ENCODE results near the gene COQ8B.
"Not testable (repeated sequence)": the region's sequence is repeated elsewhere in the genome, so short reads cannot be mapped to it uniquely, and the experiment has no call there.

Gene COQ8B

DNA sequence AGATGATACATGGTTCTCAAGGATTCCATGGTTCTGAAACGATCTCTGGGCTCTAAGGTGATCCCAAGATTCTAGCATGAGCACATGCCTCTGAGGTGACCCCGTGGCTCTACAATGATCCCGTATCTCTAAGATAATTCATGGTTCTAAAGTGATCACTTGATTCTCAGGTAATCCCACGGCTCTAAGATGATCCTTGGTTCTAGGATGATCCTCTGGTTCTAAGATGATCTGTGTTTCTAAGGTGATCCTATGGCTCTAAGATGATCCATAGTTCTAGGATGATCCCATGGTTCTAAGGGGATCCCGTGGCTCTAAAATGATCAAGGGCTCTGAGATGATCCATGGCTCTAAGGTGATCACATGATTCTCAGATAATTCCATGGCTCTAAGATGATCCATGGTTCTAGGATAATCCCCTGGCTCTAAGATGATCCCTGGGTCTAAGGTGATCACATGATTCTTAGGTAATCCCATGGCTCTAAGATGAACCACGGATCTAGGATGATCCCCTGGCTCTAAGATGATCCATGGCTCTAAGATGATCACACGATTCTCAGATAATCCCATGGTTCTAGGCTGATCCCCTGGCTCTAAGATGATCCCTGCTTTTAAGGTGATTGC, 47.6 kb downstream of the COQ8B start:
- no peak for DNase-seq (ENCODE audit: low read depth in 2 of 2)

DNA sequence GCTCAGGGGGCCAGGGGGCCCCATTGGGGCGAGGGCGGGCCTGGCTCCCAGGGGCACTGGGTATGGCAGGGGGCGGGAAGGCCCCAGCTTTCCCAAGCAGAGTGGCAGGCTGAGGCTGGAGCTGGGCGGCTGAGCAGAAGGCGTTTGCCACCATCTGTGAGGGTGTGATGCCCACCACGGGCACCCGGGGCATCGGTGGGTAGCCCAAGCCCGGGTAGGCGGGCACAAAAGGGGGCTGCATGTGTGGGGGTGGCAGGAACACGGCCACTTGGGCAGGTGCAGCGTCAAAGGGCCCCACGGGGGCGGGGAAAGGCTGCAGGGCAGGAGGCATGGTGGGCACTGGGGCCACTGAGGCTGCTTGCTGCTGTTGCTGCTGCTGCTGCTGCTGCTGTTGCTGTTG, 49.1 kb downstream of the COQ8B start:
- DNase-seq (ENCODE audit: low read depth in 2 of 2), result no peak

DNA sequence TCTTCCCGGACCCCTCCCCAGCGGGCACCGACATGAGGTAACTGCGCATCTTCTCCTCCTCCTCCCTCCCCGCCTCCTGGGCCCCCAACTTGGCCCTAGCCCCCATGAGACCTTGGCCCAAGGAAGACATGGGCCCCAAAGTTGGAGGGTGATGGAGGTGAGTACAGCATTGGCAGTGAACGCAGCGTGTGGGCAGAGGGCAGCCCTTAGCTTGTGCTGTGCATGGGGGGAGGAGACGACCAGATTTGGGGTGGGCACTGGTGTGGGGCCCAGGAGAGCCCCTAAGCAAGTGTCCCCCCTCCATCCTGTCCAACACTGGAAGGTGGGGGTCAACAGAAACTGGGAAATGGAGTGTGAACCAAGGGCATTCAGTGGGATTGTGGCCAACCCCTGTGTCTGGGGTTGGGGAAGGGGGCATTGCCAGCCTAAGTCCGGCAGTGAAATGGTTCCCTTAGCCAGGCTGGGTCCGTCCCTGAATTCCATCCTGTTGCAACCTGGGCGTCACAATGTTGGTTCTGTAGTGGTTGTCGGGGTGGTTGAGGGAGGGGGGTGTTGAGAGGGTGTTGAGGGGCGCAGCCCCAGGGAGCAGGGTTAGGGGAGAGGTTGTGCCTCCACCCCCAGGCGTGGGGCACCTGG, 49.8 kb downstream of the COQ8B start:
- no peak for DNase-seq (ENCODE audit: low read depth in 2 of 2)

DNA sequence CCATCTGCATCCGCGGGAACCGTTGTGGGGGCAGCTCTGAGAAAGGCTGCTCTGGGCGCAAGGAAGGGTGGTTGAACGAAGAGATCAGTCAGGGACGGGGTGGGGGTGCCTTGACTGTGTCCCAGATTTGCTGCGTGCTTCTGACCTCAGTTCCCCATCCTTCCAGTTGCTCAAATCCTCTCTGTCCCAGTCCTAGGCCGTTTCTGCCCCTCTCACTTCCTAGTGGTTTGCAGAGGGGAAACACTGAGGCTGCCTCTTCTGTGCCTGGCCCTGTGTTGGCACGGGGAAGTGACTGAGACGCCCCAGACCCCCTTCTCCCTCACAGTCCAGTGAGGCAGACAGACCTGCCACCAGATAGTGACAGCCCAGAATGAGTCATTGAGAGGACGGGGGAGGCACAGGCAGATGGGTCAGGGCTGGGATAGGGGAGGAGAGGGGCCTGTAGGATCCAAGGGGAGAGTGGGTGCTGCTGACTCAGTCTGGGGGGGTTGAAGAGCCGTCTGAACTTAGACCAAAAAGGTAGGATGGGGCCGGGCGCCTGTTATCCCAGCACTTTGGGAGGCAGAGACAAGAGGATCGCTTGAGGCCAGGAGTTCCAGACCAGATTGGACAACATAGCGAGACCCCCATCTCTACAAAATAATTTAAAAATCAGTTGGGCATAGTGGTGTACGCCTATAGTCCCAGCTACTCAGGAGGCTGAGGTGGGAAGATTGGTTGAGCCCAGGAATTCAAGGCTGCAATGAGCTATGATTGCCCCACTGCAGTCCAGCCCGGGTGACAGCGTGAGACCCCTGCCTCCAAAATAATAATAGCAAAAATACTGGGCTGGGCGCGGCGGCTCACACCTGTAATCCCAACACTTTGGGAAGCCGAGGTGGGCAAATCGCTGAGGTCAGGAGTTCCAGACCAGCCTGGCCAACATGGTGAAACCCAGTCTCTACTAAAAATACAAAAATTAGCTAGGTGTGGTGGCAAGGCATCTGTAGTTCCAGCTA, 52.7 kb downstream of the COQ8B start:
- no peak for DNase-seq (ENCODE audit: low read depth in 2 of 2)

DNA sequence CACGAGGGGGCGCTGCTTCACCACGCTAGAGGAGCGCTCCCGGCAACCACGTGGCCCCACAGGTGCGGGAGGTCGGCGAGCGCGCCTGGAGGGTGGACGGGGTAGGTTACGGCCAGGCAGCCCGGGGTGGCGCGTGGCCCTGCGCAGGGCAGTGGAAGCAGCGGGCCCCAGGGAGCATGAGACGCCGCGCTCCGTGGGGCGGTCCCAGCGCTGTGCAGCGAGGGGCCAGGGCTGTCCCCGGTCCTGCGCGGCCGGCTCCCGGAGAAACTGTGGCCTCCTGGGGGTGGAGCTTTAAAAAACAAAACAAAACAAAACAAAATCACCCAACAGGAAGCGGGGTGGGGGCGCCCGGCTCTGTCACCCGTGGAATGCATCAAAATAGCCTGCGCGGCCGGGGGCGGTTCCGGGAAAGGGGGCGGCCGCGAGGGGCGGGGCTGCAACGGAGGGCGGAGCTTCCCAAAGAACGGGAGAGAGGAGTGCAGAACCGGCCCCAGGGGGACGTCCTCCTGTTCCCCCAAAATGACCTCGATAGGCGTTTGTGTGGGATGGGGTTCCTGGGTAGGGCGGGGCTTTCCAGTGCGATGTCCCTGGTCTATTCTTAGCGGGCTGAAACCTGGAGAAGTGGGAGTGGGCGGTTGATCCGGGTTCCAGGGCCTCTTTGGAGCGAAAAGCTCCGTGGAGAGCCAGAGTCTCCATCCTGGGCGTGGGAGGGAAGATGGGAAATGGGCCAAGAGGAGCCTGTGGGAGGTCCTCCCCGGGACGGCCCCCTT, 53.6 kb downstream of the COQ8B start:
- peak; percentile 81 to 90 for DNase-seq (ENCODE audit: low read depth in 2 of 2)

DNA sequence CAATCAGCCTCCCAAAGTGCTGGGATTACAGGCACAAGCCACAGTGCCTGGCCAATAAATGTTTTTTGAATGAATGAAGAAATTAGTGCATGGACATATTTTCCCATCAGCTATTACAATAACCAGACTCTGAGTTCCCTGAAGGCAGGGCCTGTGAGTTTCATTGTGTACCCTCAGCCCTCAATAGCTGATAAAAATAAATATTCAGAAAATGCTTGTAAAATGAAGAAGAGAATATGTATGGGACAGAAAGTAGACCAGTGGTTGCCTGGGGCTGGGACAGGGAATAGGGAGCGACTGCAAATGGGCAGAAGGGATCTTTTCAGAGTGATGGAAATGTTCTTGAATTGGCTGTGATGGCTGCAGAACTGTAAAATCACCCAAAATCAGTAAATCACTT, 55.1 kb downstream of the COQ8B start:
- no peak for DNase-seq (ENCODE audit: low read depth in 2 of 2)

DNA sequence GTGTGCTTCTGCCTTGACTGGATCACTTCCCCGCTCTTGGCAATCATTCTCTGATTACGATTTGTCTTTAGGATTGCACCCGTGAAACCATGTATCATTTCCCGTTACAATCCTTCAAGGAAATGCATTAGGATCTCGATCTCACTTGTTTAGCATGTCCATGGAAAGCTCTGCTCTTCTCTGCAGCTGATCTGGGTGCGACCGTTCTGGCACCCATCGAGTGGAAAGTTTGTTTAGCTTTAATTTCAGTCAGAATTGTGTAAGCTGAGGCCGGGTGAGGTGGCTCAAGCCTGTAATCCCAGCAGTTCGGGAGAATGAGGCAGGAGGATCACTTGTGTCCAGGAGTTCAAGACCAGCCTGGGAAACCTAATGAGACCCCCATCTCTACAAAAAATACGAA, 57.1 kb downstream of the COQ8B start:
- DNase-seq (ENCODE audit: low read depth in 2 of 2), result no peak

DNA sequence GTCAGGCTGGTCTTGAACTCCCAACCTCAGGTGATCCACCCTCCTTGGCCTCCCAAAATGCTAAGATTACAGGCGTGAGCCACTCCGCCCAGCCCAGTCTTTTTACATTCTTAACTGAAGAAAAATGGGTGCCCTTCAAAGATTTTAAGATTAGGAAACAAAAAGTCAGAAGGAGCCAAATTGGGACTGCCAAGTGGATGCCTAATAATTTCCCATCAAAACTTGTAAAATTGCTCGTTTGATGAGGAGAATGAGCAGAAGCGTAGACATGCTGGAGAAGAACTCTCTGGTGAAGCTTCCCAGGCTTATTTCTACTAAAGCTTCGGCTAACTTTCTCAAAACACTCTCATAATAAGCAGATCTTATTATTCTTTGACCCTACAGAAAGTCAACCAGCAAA, 57.6 kb downstream of the COQ8B start:
- DNase-seq (ENCODE audit: low read depth in 2 of 2), result no peak

DNA sequence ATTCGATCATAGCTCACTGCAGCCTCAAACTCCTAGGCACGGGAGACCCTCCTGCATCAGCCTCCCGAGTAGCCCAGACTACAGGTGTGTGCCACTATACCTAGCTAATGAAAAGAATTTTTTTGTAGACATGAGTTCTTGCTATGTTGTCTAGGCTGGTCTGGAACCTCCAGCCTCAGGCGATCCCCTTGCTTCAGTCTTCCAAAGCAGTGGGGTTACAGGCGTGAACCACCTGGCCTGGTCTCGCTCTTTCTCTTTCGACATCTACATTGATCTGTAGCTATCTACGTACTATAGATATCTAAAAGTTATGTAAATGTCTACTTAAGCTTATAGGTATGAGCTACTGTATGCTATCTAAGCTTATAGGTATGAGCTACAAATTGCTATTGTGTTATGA, 58.7 kb downstream of the COQ8B start:
- DNase-seq (ENCODE audit: low read depth in 2 of 2), result no peak

DNA sequence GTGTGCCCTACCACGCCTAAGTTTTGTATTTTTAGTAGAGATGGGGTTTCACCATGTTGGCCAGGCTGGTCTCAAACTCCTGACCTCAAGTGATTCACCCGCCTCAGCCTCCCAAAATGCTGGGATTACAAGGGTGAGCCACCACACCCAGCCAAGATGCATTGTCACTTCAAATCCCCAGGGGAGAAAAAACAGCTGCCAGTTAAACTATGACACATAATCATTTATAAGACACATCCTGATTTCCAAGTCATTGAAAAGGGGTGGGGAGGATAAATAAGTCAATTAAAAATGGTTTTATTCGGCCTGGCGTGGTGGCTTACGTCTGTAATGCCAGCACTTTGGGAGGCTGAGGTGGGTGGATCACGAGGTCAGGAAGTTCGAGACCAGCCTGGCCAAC, 61.0 kb downstream of the COQ8B start:
- not testable (repeated sequence) for DNase-seq (ENCODE audit: low read depth in 2 of 2)

DNA sequence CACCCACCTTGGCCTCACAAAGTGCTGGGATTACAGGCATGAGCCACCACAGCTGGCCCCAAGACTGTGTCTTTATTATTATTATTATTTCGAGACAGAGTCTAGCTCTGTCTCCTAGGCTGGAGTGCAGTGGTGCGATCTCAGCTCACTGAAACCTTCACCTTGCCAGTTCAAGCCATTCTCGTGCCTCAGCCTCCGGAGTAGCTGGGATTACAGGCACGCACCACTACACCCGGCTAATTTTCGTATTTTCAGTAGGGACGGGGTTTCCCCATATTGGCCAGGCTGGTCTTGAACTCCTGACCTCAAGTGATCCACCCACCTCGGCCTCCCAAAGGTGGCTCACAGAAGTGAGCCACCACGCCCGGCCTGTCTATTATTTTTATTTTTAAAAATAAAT, 64.4 kb downstream of the COQ8B start:
- DNase-seq (ENCODE audit: low read depth in 2 of 2), result not testable (repeated sequence)

DNA sequence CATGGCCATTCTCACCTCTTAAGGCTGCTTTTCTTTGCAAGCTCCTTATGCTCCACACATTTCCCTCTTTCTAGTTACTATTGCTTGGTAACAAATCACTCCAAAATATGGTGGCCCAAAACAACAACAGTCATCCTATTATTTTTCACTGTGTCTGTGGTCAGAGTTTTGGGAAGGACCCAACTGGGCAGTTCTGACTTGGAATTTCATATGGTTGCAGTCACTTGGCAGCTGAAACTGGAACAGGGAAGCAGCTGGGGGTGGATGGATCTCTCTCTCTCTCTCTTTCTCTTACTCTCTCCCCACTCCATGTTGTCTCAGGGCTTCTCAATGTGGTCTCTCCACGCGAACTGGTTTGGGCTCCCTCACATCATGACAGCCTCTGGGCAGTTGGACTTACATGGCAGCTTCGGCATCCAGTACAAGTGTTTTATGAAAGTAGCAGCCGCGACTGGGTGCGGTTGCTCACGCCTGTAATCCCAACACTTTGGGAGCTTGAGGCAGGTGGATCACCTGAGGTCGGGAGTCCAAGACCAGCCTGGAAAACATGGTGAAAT, 65.9 kb downstream of the COQ8B start:
- no peak for DNase-seq (ENCODE audit: low read depth in 2 of 2)

DNA sequence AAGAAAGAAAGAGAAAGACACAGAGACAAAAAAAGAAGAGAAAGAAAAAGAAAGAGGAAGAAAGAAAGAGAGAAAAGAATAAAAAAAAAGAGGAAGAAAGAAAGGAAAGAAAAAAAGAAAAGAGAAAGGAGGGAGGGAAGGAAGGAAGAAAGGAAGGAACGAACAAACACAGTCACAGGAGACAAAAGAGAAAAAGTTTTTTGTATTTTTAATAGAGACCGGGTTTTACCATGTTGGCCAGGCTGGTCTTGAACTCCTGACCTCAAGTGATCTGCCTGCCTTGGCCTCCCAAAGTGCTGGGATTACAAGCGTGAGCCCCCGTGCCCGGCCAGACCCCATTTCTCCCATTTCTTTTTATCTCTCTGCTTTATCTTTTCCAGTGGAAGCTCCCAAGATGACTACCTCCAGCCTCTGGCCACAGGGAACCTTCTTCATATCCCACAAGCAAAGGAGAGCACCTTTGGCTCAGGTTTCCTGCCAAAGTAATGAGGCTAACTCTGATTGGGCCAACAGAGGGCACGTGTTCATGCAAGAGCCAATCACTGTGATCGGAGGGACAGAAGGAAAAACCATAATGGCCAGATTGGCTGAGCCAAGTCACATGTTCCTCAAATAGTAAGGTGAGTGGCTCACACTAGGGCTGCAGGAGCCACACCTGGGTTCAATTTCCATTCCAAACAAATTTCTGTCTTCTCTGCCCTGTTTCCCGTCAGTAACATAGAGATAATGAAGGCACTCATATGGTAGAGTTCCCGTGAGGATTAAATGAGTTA, 66.6 kb downstream of the COQ8B start:
- DNase-seq (ENCODE audit: low read depth in 2 of 2), result not testable (repeated sequence)

DNA sequence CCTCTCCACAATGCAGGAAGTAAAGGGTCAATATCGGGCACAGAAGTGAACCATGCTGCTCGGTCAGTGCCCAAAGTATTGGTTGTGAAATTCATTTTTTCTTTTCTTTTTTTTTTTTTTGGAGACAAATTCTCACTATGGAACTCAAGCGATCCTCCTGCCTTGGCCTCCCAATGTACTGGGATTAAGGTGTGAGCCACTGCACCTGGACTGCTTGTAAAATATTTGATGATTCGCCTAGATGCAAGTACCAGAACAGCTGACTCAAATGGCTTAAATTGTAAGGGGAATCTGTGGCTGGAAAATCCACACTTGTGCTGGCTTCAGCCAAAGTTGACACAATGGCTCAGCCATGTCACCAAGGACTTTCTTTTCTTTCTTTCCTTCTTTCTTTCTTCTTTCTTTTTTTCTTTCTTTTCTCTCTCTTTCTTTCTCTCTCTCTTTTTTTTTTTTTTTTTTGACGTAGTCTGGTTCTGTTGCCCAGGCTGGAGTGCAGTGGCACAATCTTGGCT, 69.9 kb downstream of the COQ8B start:
- no peak for DNase-seq (ENCODE audit: low read depth in 2 of 2)

DNA sequence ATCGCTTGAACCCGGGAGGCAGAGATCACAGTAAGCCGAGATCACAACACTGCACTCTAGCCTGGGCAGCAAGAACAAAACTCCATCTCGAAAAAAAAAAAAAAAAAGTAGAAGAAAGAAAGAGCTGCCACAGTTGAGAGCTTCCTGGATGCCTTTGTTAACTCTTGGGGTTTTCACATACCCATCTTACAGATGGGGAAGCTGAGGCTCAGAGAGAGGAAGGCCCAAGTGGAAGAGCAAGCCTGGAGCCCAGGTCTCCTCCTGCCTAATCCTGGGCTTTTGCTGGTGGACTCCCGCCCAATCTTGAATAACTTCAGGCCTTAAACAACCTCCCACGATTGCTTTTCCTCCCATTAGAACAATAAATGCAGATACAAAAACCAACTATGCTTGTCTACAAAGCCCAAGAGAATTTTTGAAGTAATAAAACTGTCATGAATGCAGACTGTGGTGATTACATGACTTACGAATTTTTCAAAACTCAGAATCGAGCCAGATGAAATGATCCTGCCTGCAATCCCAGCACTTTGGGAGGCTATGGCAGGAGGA, 73.9 kb downstream of the COQ8B start:
- no peak for DNase-seq (ENCODE audit: low read depth in 2 of 2)

DNA sequence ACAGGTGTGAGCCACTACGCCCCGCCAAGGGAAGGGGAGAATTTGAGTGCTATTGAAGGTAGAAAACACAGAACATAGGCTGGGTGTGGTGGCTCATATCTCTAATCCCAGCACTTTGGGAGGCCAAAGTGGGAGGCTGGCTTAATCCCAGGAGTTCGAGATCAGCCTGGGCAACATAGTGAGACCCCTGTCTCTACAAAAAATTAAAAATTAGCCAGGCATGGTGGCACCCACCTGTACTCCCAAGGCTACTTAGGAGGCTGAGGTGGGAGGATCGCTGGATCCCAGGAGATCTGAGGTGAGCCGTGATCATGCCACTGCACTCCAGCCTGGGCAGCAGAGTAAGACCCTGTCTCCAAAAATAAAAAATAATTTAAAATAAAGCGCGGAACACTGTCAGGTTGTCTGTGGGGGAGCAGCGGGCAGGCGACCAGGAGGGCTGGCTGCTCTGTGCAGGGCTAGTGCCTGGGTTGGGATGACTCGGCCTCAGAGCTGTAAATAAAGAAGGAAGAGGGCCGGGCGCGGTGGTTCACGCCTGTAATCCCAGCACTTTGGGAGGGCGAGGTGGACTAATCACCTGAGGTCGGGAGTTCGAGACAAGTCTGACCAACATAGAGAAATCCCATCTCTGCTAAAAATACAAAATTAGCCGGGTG, 74.5 kb downstream of the COQ8B start:
- DNase-seq (ENCODE audit: low read depth in 2 of 2), result no peak

Measured in stimulated activated CD4-positive, alpha-beta T cell treated with anti-CD3 and anti-CD28 coated beads, Interleukin-15, amount 100 ng/mL, for 48 hours (primary cell).